Measurements from ENCODE around the gene RUNX2. TPM values are rescaled to one million over a fixed set of nuclear protein-coding genes. Genes with fewer than 3 reads are reported as not detected.

The RUNX2 gene
- total and polyA plus RNA-seq, 8 donors = 0.09 to 3.8 (median 0.35) TPM

GRCh38 chr6:45543298-45544235, 215.4 kb downstream of the RUNX2 start:
- DNase-seq = no peak
- no peak overlapping the region for H3K4me3 ChIP-seq
- no peaks in the 10 kb centered on the region for H3K36me3 ChIP-seq
- no peak overlapping the region for H3K27ac ChIP-seq
- ATAC-seq = no peak
- WGBS, 2 donors = 77 to 92% methylated on average over 5 of the region's 5 CpGs
- no peaks in the 10 kb centered on the region for H3K9me3 ChIP-seq
- TF ChIP-seq CTCF (IDR thresholded peaks at IDR 0.05) = no peak
- intact Hi-C loops (cut with DNase I) = no loop called here
- peaks cover 0 to 3% (median 0%) of the 10 kb centered on the region in 3 donors for H3K4me1 ChIP-seq
- no peaks in the 10 kb centered on the region for H3K27me3 ChIP-seq
- FAIRE-seq = no peak

GRCh38 chr6:45545416-45545815, 217.3 kb downstream of the RUNX2 start:
- ATAC-seq = no peak
- Histone ChIP-seq H3K4me3 (no peak overlapping the region), H3K4me1 (no peaks in the 10 kb centered on the region), H3K27me3 (no peaks in the 10 kb centered on the region), H3K27ac (no peak overlapping the region), H3K36me3 (no peaks in the 10 kb centered on the region), H3K9me3 (no peaks in the 10 kb centered on the region)
- no peak for FAIRE-seq
- no peak for TF ChIP-seq CTCF (IDR thresholded peaks at IDR 0.05)
- WGBS, 2 donors = 90 to 94% methylated on average over 2 of the region's 2 CpGs
- intact Hi-C loops (cut with DNase I) = no loop called here
- DNase-seq = no peak

- ATAC-seq = no peak
- intact Hi-C loops (cut with DNase I) = no loop called here
- no peaks in the 10 kb centered on the region for H3K36me3 ChIP-seq
These were observed 220.8 kb downstream of the RUNX2 start for GRCh38 chr6:45548657-45549515.

GRCh38 chr6:45552536-45552935, 224.4 kb downstream of the RUNX2 start:
- H3K4me3 ChIP-seq = no peak overlapping the region
- no peaks in the 10 kb centered on the region for H3K4me1 ChIP-seq
- H3K36me3 ChIP-seq = no peaks in the 10 kb centered on the region
- WGBS, 2 donors = 79 to 84% methylated on average over 6 of the region's 6 CpGs
- no peaks in the 10 kb centered on the region for H3K27me3 ChIP-seq
- no peak overlapping the region for H3K27ac ChIP-seq
- no peak for ATAC-seq
- no peak for TF ChIP-seq CTCF (IDR thresholded peaks at IDR 0.05)
- FAIRE-seq = no peak
- intact Hi-C loops (cut with DNase I) = no loop called here
- no peaks in the 10 kb centered on the region for H3K9me3 ChIP-seq
- DNase-seq = no peak

More at GRCh38 chr6:45548657-45549515, 220.8 kb downstream of the RUNX2 start:
- Histone ChIP-seq H3K4me3 (no peak overlapping the region), H3K9me3 (no peaks in the 10 kb centered on the region), H3K27me3 (no peaks in the 10 kb centered on the region), H3K4me1 (no peaks in the 10 kb centered on the region), H3K27ac (no peak overlapping the region)
- FAIRE-seq (no peak), DNase-seq (no peak)
- WGBS, 2 donors = 76 to 83% methylated on average over 7 of the region's 7 CpGs
- no peak for TF ChIP-seq CTCF (IDR thresholded peaks at IDR 0.05)

Measured in pancreas (tissue), 10 donors.